NCI-H2107 (cell line): ENCODE data around the gene SH2D3C.
"Not testable (repeated sequence)": the region's sequence is repeated elsewhere in the genome, so short reads cannot be mapped to it uniquely, and the experiment has no call there.

Experiments
- DNase-seq: peaks from one replicate; lab custom pipeline; 2025; lab: John Stamatoyannopoulos, UW

Gene SH2D3C

GRCh38 chr9:127785023-127785932 lies 6.8 kb upstream of the SH2D3C start:
- peak; percentile 60 for DNase-seq

- DNase-seq, result no peak
Measured at GRCh38 chr9:127783111-127784008, 4.9 kb upstream of the SH2D3C start.

DNA sequence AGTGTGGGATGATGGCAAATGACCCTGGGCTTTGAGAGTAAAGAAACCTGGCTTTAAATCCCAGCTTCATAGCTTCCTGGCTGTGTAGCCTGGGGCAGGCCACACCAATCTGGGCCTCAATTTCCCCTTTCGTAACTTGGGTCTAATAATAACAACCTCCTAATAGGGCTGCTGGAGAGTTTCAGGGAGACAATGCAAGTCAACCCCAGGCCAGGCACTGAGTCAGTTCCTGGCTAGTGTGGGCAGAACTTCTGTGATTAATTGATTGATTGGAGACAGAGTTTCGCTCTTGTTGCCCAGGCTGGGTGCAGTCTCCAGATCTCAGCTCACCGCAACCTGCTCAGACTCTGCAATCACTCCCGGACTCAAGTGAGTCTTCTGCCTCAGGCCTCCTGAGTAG lies 3.3 kb upstream of the SH2D3C start:
- DNase-seq, result no peak

- not testable (repeated sequence) for DNase-seq
Measured at GRCh38 chr9:127780909-127781308, 2.4 kb upstream of the SH2D3C start.

DNA sequence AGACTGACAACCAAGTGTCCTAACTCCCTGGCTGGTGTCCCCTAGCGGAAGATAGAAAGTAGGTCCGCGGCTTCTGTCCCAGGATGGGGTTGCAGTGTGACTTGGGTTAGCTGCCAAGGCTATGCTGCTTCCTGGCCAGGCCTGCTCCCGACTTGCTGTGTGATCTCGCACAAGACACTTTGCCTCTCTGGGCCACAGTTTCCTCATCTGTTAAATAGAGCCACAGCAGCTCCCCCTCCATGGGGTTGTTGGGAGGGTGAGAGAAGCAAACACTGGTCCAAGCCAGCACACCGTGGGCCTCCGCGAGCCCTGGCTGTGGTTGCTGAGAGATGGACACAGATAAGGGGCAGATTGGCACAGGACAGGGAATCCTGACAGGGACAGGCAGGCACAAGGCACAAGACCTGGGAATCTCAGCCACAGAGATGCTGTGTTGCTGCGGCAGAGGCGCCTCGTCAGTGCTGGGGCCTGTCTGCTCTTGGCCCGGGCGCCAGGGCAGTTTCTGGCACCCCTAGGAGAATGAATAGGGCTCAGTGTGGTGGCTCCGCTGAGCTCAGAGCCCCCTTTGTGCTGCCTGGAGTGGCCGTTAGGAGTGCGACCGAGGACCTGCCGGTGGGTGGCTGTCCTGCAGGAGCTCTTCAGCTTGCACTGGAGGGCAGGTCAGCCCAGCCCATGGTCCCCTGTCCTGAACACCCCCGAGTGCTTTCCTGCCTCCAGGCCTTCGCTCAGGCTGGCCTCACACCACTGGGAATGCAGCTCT lies 1.8 kb upstream of the SH2D3C start:
- DNase-seq, result no peak

- no peak for DNase-seq
Measured at GRCh38 chr9:127779136-127779981, 893 bp upstream of the SH2D3C start.

- DNase-seq, result no peak
Measured at GRCh38 chr9:127777368-127777980, 992 bp downstream of the SH2D3C start.

GRCh38 chr9:127776924-127777289 lies 1.6 kb downstream of the SH2D3C start:
- DNase-seq, result no peak

DNA sequence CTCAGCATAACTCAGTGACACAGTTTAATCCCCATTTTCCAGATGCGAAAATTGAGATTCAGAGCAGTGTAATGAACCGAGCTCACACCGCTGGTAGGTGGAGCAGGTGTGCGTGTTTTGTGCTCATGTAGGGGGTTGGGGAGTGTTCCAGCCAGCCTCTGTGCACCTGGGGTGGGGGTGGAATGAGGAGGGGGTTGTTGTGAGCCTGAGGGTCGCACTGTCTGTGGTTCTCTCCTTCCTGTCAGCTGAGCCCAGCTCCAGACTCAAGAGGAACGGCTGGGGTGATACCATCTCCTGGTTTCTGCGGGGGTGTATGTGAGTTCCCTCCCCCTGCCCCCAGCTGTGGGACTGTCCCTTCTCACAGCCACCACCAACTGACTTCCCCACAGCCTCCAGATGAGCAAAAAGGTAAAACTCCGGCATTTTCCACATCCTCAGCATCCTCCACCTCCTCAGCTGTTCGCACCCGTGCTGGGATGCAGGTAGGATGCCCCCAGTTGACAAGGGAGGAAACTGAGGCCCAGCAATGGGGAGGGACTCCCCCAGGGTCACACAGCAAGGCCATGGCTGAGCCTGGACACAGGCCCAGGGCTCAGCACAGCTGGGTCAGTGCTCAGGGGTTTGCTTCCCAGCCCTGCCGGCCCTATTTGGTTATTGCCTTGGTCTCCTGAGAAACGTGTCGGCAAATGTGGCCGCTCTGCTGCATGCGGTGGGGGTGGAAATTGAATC lies 2.1 kb downstream of the SH2D3C start:
- no peak for DNase-seq

DNA sequence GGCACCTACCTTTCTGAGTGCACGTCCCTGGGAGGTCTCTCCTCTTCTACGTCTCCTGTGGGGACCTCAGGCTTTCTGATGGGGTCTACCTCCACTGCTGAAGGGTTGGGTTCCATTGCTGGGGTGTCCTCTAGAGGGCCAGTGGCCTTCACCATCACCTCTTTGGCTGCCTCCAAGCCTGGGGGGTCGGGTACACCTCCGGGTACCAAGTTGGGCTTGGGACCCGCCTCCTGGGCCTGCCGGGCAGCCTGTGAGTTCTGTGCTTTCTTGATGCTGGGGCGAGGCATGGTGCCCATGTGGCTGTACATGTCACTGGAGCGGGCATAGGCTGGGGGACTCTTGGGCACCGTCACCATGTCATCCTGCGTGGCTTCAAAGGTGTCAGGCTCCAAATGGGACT lies 4.5 kb downstream of the SH2D3C start:
- no peak for DNase-seq

DNA sequence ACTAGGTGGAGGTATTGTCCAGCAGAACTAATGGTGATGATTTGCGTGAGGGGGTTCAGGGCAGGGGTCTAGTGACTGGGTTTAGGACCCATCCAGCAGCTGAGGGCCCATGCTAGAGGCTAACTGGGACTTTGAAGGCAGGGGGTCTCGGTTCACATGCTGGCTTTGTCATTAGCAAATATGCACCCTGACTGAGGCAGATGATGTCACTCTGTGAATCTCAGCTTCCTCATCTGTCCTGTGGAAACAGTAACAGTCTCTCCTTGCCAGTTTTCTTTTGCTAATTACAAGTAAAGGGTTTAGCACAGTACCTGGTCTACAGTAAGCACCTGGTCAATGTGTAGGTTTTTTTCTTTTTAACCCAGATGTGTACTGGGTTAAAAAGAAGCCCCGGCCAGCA lies 5.2 kb downstream of the SH2D3C start:
- no peak for DNase-seq

DNA sequence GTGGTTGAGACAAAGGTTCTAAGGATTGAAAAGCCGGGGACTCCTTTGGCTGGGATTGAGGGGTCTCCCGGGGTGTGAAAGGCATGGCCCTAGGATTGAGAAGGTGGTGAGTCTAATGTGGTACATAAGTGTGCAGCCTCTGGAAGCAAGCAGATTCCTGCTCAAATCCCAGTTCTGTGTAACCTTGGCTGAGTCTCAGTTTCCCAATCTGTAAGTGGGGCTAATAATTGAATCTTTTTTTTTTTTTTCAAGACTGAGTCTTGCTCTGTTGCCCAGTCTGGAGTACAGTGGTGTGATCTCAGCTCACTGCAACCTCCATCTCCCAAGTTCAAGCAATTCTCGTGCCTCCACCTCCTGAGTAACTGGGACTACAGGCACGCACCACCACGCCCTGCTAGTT lies 5.9 kb downstream of the SH2D3C start:
- no peak for DNase-seq

DNA sequence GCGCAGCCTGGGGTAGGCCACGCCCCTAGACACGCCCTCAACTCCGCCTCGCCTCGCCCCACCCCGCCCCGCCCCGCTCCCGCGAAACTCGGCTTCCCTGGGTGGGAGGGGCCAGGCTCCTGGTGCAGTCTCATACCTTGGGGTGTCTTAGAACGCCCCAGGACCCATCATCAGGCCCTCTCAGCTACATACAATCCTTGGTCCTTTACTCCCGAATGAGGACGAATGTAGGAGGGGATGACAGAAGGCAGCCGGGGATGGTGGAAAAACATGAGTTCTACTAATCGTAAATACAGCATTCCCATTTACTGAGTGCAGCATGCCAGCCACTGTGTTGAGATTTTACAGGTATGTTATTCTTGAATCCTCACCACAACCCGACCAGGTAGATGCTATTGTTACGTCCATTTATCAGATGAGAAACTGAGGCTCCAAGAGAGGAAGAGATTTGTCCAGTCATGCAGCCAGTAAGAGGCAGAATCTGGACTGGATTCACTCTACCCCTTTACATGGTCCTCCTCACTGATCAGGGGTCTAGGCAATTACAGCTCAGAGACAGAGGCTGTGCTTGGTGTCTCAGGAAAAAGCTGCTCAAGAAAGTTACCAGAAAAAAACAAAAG lies 6.8 kb downstream of the SH2D3C start:
- no peak for DNase-seq

GRCh38 chr9:127770905-127771569 lies 7.4 kb downstream of the SH2D3C start:
- peak; percentile 91 for DNase-seq

DNA sequence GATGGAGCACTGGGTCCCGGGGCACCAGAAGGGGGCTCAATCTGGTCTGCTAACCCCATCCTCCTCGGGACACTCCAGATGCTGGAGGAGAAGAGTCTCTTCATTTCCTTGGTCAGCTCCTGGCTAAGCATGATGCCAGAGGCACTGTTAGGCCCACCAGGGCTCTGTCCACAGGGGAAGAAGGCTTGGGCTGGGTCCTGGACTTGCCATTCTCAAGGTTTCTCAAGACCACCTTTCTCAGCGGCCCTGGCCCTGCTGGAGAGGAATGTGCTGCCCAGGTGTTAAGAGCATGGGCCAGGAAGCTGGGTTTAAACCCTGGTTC lies 7.9 kb downstream of the SH2D3C start:
- no peak for DNase-seq

DNA sequence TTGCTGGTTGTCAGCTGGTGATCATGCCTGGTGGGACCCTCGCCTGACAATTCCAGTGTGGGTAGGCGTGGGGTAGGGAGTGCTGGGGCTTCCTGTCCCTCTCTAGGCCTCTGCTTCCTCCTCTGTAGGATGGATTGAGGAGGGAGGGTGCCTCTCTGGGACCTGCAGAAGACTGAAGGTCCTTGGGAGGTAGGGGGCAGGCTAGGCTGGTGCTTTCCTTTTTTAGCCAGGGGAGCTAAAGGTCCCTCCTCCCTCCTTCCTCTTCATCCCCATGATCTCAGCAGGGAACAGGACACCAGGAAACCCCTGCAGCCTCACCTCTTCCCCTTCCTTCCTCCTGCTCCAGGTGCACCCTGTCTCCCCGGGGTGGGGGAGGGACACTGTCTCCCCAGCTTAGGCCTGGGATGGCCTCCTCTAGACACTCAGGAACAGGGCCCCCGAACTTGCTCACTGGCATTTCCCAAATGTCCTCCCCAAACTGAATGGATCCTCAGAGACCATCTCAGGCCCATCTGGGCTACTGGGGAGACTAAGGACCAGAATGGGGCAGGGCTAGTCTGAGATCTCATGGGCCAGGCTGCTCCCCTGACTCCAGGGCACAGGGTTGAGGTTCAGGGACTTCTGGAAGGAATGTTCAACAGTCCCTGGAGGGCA lies 8.4 kb downstream of the SH2D3C start:
- DNase-seq, result no peak

- DNase-seq, result no peak
Measured at GRCh38 chr9:127769101-127769500, 9.4 kb downstream of the SH2D3C start.

DNA sequence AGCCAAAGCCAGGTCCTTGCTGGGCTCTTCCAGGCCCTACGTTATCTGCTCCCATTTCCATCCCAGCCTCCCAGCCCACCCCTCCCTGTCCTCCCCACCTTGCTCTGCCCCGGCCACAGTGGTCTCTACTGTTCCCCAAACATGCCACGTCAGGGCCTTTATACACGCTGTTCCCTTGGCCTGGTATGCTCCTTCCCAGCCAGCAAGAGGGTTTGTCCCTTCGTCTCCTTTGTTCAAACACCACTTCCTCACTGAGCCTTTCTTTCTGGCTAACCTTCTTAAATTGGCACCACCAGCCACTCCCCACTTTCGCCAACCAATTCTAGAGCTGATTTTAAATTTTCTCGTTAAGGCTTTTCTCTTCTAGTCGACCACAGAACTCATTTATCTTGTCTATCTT lies 9.8 kb downstream of the SH2D3C start:
- no peak for DNase-seq

DNA sequence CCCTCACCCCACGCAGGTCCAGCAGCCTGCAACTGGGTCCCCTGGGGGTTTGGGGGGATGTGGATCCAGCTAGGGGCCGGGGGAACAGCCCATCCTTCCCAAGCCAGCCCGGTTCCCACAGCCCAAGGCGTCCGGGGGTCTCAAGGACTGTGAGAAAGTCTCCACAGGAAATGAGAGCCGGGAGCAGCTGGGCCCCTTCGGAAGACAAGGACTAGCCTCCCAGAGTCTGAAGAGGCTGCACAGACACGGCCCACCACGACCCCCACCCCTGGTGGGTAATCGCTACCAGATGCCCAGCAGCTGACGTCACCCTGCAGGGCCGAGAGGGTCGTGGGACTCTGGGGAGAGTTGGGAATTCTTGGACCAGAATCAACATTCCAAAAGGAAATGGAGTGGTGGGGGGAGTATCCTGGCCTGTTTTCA lies 10.5 kb downstream of the SH2D3C start:
- DNase-seq, result no peak
